Measurements from ENCODE around the gene SLC1A3.
A peak's percentile ranks its signal among the peaks of the same experiment; 100 is the strongest.

SLC1A3 gene

GRCh38 chr5:36659411-36659810 lies 53.0 kb downstream of the SLC1A3 start:
- DNase-seq = no peak

GRCh38 chr5:36660397-36661049 lies 54.1 kb downstream of the SLC1A3 start:
- DNase-seq = no peak

GRCh38 chr5:36661456-36662220 lies 55.2 kb downstream of the SLC1A3 start:
- no peak for DNase-seq

GRCh38 chr5:36662291-36662851 lies 56.0 kb downstream of the SLC1A3 start:
- DNase-seq = no peak

GRCh38 chr5:36664766-36665165 lies 58.4 kb downstream of the SLC1A3 start:
- DNase-seq = no peak

- no peak for DNase-seq
Measured at GRCh38 chr5:36665628-36666027, 59.2 kb downstream of the SLC1A3 start.

GRCh38 chr5:36666274-36666673 lies 59.9 kb downstream of the SLC1A3 start:
- DNase-seq = no peak

GRCh38 chr5:36666986-36667385 lies 60.6 kb downstream of the SLC1A3 start:
- no peak for DNase-seq

GRCh38 chr5:36667824-36668223 lies 61.4 kb downstream of the SLC1A3 start:
- DNase-seq = no peak

GRCh38 chr5:36669015-36669651 lies 62.7 kb downstream of the SLC1A3 start:
- DNase-seq = no peak

GRCh38 chr5:36670548-36670947 lies 64.1 kb downstream of the SLC1A3 start:
- DNase-seq = no peak

GRCh38 chr5:36675282-36675681 lies 68.9 kb downstream of the SLC1A3 start:
- DNase-seq = no peak

GRCh38 chr5:36679221-36679989 lies 73.0 kb downstream of the SLC1A3 start:
- no peak for DNase-seq

- no peak for DNase-seq
Measured at GRCh38 chr5:36680066-36680465, 73.7 kb downstream of the SLC1A3 start.

GRCh38 chr5:36681711-36682110 lies 75.3 kb downstream of the SLC1A3 start:
- no peak for DNase-seq

- no peak for DNase-seq
Measured at GRCh38 chr5:36682499-36682898, 76.1 kb downstream of the SLC1A3 start.

- DNase-seq = no peak
Measured at GRCh38 chr5:36683821-36684434, 77.5 kb downstream of the SLC1A3 start.

- peak; percentile 4 for DNase-seq
Measured at GRCh38 chr5:36685631-36686288, 79.4 kb downstream of the SLC1A3 start.

GRCh38 chr5:36686881-36687280 lies 80.5 kb downstream of the SLC1A3 start:
- DNase-seq = no peak

- no peak for DNase-seq
Measured at GRCh38 chr5:36688722-36689121, 82.3 kb downstream of the SLC1A3 start.

- DNase-seq = no peak
Measured at GRCh38 chr5:36689225-36689624, 82.8 kb downstream of the SLC1A3 start.
